SHP77 treated with DMSO at 0.1 percent for 48 hours (cell line): ENCODE data around the gene CLPTM1.
A peak's percentile ranks its signal among the peaks of the same experiment; 100 is the strongest.
"Not testable (repeated sequence)": the region's sequence is repeated elsewhere in the genome, so short reads cannot be mapped to it uniquely, and the experiment has no call there.

Experiments used
- DNase-seq: peaks from one replicate; lab custom pipeline; 2025; lab: John Stamatoyannopoulos, UW

Gene CLPTM1

DNA sequence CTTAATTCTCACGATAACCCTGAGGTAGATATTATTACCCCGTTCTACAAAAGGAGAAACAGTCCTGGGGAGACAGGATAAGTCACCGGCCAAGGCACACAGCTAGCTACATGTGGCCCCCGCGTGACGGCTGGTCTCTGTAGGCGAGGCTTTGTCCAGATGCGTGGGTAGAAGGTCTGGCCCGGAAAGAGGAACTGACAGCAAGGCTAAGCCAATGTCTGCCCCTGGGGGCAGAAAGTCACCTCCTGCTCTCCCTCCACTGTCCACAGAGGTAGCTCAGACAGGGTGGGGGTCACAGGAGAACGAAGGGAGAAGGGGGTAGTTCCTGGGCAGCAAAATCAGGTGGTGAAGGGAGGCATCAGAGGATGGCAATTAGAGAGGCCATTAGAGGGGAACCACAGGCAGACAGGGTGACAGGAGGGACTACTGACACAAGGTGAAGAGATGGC lies 11.4 kb upstream of the CLPTM1 start:
- no peak for DNase-seq

DNA sequence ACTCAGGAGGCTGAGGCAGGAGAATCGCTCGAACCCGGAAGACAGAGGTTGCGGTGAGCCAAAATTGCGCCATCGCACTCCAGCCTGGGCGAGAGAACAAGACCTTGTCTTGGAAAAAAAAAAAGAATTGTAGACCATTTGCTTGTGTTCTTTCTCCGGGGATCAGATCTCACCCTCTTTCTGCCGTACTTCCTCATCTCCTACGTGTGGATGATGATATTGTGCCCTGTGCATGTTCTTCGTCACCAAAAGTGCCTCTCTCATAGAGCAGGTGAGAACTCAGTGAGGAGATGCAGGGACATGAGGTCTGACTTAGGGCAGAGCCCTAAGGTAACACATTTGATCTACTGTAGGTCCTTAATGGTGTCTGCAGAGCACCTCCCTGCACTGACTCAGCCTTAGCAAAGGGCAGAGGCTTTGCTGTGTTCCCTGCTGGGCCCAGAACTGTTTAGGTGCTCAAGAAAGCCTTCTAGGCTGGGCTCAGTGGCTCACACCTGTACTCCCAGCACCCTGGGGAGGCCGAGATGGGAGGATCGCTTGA lies 8.1 kb upstream of the CLPTM1 start:
- no peak for DNase-seq

DNA sequence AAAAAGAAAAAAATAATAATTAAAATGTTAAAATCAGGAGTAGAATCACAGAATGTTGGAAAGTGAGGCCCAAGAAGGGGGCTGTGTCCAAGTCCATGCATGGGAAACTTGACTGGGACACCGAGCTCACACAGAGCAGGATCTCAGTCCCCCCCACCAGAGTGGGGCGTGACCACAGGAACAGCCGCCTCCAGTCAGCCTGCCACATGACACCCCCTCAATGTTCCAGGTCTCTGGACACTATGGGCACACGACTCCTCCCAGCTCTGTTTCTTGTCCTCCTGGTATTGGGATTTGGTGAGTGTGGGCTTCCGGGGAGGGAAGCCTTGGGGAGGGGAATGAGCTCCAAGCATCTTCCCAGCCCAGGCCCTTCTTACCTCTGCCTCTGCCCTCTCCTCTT lies 6.9 kb upstream of the CLPTM1 start:
- no peak for DNase-seq

DNA sequence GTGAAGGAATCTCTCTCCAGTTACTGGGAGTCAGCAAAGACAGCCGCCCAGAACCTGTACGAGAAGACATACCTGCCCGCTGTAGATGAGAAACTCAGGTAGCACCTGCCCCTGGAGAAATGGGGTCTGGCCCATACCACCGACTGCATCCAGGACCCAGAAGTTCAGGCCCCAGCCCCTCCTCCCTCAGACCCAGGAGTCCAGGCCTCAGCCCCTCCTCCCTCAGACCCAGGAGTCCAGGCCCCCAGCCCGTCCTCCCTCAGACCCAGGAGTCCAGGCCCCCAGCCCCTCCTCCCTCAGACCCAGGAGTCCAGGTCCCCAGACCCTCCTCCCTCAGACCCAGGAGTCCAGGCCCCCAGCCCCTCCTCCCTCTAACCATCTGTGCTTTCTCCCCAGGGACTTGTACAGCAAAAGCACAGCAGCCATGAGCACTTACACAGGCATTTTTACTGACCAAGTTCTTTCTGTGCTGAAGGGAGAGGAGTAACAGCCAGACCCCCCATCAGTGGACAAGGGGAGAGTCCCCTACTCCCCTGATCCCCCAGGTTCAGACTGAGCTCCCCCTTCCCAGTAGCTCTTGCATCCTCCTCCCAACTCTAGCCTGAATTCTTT lies 6.3 kb upstream of the CLPTM1 start:
- DNase-seq, result no peak

DNA sequence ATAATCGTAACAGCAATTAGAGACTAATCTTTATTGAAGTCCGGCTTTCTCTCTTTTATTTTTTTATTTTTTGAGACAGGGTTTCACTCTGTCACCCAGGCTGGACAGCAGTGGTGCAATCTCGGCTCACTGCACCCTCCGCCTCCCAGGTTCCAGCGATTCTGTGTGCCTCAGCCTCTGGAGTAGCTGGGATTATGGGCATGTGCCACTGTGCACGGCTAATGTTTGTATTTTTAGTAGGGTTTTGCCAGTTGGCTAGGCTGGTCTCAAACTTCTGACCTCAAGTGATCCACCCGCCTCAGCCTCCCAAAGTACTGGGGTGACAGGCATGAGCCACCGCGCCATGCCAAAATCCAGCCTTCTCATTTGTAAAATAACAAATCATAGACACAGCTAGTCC lies 5.6 kb upstream of the CLPTM1 start:
- no peak for DNase-seq

DNA sequence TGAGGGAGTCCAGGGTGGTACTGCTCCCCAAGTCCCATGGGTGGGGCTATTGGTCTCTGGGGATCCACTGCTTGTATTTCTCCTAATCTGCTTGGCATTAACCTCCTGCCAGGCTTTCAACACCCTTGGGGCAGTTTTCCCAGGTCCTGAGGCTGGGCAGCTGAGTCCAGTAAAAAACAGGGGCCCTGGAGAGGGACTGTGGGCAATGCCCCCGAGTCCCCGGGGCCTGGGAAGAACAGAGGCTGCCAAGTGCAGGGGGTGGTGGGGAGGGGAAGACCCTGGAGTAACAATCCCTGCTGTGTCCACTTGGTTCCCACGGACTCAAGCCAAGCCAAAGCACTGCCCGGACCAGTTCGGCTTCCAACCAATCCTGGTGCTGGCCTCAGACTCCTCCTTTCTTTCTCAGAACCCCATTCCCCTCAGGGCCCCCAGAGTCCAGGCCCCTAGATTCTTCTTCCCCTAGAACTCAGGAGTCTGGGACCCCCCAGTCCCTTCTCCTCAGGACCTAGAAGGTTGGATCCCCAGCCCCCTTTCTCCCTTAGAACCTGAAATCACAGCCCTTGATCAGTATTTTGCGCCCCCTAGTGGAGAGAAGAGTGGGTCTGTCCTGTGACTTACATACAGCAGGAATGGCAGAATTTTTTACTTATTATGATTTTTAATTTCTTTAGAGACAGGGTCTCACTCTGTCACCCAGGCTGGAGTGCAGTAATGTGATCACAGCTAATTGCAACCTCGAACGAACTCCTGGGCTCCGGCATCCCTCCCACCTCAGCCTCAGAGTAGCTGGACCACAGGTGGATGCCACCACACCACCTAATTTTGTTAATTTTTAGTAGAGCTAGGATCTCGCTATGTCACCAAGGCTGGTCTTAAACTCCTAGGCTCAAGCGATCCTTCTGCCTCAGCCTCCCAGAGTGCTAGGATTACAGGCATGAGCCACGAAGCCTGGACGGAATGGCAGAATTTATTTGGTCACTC lies 3.7 kb upstream of the CLPTM1 start:
- DNase-seq, result peak; percentile 26

DNA sequence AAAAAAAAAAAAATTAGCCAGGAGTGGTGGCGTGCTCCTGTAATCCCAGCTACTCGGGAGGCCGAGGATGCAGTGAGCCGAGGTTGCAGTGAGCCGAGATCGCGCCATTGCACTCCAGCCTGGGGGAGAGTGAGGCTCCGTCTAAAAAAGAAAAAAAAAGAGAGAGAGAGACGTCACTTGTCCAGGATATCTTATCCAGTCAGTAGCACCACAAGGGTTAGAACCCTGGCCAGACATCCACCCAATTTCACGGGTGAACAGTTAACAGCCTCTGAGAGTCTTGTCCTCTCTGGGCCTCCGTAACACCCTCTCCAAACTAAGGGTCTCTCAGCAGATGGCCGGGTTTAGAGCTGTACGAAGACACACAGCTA lies 917 bp upstream of the CLPTM1 start:
- DNase-seq, result no peak

DNA sequence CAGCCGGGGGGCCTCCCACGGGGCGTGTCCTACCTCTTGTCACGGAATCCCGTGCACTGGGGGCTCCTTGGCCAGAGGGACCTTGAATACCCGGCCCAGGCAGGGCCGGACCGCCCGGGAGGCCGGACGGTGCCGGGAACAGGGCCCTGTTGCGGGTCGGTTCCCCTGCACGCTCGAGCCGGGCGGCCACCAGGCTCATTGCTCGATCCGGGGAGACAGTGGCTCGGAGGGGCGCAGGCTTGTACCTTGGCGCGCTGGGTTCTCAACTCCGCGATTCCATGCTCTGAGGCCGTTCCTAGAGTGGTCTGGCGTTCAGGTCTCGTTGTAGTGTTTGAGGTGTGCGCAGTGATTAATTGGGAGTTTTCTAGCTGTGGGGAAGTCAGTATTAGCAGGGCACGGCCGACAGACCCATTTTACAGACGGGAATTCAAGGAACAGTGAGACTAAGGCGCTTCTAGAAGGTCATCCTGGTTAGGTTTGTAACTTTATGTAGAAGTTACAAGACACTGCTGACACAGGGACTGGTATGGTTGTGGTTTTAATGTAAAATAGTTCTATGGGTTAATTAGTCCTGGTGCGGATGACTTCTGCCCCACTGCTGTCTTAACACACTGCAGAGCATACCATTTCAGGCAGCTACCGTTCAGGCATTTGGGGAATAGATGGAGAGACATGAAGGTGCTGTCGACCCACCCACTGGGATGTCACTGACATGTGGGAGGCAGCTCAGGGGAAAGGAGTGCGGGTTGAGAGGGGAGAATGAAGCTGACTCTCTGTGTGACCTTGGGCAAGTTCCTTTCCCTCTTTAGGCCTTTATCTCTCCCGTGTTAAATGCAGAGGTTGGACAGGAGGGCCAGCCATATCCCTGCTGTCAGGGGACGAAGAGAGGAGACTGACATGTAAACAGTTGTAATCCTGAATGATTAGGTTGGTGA lies 592 bp downstream of the CLPTM1 start:
- DNase-seq, result no peak

DNA sequence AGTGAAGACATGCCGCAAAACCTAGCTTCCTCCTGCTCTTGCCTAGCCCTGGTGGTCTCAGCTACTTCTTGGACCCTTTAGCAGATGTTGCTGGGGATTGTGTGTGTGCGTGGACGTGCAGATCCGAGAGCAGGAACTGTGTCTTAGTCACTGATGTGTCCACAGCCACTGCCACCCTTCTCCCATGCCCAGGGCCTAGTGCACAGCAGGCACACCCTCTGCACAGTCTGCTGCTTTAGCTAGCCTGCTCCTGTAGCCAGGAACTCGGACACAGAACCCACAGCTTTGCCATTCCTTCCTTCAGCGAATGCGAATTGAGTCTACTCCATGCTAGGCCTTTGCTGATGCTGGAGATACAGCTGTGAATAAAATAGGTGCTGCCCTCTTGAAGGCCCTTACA lies 2.3 kb downstream of the CLPTM1 start:
- DNase-seq, result no peak

DNA sequence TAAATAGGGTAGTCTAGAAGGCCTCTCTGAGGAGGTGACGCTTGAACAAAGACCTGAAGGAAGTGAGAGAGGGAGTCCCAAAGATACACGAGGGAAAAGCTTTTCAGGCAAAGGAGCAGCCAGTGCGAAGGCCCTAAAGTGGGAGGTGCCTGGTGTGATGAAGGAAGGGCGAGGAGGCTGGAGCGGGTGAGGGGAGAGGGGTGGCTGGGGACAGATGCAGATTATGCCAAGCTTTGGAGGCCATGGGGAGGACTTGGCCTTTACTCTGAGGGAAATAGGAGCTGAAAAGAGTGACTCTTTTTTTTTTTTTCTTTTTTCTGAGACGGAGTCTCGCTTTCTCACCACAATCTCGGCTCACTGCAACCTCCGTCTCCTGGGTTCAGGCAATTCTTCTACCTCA lies 2.9 kb downstream of the CLPTM1 start:
- no peak for DNase-seq

DNA sequence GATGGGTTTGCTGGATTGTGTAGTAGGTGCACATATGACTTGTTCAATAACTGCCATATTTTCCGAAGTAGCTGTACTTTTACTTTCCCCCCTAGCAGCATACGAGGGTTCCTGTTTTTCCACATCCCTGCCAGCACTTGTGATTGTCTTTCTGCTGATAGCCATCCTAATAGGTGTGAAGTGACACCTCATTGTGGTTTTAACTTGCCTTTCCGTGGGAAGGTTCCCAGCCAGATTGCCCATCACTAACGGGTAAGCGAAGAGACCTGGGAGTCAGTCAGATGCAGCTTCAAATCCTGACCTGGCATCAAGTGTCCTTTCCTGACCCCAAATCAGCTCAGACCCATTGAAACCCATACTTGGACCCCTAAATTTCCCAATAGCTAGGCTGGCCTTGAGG lies 4.5 kb downstream of the CLPTM1 start:
- no peak for DNase-seq

DNA sequence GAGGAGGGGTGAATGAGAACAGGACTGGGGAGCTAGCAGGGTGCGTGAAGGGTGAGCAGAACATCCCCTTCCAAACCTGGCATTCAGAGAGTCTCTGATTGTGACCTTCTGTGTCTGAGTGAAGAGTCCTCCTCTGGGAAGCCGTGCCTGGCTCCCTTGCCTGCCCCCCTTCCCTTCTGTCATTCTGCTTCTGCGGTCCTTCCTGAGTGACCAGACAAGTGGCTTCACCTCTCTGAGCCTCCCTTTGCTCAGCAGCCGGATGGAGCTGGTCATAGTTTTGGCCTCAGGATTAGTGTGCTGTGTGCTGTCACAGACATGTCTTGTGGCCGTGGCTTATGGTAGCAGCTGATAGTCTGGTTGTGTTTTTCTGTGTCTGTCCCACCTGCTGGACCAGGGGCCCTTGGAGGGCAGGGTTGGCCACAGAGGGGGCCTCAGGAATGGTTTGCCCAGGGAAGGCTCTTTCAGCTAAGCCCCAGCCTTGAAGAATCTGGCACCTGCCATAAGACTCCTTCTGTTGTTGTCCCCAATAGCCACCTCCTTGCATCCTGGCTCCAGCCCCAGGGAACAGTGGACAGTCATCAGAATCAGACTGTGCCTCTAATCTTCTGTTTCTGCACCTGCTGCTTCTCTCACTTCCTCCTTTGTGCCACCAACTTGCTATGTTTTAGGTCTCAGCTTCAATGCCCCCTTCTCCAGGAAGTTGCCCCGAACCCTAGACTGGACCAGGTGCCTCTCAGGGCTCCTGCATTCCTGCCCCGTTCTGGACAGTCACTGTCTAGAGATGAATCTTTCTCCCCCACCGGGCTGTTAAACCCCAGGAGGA lies 5.9 kb downstream of the CLPTM1 start:
- no peak for DNase-seq

DNA sequence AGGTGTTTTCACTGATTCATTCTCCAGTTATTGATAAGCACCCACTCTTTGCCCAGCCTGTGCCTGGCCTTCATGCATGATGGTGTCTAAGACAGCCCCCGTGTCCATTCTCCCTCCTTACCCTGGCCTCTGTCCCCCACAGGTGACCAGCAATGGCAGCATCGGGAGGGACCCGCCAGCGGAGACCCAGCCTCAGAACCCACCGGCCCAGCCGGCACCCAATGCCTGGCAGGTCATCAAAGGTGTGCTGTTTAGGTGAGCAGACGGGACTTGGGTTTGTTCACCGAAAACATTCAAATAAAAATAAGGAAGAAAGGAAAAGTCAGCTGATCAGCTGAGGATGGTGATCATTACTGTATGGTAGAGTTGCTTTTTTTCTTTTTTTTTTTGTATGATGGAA lies 6.6 kb downstream of the CLPTM1 start:
- DNase-seq, result no peak

DNA sequence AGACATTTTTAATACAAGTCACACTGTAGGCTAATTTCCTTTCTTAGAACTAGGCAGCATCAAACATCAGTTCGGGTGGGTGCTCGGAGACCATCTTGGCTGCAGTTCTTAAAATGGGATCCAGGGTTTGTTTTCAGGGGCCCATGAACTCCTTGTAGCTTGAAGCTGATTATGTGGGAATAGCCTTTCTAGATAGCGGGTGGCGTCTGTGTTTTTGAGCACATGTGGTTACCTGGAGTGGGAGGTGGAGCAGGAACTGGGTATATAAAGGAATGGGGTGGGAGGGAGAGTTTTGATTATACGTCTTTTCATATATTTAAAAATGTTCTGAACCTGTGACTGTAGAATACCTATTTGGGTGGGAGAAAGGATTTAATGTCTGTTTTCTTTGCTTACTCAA lies 12.9 kb downstream of the CLPTM1 start:
- no peak for DNase-seq

DNA sequence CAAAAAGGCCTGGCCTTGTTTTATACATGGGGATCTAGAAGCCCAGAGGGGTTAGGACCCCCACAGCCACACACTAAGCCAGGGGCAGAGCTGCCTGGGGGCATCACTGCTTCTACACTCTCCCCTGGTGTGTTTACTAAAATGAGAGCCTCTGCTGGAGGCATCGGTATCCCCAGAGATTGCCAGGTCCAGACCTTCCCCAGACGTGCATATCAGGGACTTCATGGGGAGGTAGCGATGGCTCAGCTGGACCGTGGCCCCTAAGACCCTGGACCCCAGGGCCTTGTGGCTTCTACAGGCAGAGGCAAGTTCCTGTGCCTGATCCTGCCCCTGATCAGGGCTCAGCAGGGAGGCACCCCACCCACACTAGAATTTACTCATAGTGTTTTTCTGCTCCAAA lies 13.5 kb downstream of the CLPTM1 start:
- no peak for DNase-seq

DNA sequence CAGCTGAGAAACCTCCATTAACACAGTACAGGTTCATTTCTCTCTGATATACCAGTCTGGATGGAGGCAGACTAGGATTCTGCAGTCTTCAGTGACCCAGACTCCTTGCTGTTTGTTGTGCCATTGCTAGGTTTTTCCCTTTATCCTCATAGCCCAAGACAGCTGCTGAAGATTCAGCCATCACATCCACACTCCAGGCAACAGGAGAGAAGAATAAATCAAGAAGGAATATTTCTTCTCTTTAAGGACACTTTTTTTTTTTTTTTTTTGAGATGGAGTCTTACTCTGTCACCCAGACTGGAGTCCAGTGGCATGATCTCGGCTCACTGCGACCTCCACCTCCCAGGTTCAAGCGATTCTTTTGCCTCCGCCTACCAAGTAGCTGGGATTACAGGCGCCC lies 14.3 kb downstream of the CLPTM1 start:
- DNase-seq, result no peak

DNA sequence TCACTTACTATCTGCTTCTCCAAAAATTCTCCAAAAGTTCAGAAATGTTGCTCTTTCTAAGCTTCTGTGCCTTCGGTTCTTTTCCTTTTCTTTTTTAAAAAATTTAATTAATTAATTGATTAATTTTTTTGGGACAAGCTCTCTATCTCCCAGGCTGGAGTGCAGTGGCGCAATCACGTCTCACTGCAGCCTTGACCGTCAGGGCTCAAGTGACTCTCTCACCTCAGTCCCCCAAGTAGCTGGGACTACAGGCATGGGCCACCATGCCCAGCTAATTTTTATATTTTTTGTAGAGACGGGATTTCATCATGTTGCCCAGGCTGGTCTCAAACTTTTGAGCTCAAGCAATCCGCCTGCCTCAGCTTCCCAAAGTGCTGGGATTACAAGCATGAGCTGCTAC lies 16.3 kb downstream of the CLPTM1 start:
- DNase-seq, result not testable (repeated sequence)

DNA sequence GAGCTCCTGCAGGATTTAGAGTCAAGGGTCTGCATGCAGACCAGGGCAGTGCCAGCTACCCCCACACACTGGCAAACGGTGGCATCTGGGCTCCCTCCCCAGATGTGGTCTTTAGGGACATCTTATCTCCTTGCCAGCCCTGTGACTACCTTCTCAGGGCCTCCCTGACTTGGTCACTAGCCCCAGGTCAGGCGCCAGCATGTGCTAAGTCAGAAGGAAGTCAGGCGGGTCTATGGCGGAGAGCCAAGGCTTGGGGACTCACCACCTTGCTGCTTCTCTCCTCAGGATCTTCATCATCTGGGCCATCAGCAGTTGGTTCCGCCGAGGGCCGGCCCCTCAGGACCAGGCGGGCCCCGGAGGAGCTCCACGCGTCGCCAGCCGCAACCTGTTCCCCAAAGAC lies 17.6 kb downstream of the CLPTM1 start:
- no peak for DNase-seq

DNA sequence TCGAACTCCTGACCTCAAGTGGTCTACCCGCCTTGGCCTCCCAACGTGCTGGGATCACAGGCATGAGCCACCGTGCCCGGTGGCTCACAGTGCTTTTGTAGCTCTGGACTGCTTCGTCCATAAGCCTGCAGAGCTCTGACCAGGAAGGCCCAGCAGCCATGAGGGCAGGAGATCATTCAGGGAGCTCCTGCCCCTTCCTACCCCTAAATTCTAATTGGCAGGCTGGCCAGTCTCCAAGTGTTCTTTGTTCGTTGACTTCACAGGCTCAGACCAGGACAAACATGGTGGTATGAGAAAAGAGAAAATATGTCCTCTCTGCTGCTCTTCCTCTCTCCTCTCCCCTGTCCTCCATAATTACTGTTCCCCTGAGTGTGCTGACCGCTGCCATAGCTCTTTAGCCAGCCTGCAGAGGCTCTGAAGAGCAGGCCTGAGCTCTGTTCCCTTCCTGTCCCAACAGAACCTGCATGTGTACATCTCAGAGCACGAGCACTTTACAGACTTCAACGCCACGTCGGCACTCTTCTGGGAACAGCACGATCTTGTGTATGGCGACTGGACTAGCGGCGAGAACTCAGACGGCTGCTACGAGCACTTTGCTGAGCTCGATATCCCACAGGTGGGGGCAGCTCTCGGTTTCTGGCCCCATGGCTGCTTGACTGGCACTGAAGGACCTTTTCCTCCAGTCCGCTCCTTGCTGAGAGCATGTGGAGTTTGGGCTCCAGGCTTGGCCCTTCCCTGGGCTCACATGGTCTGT lies 19.0 kb downstream of the CLPTM1 start:
- no peak for DNase-seq

DNA sequence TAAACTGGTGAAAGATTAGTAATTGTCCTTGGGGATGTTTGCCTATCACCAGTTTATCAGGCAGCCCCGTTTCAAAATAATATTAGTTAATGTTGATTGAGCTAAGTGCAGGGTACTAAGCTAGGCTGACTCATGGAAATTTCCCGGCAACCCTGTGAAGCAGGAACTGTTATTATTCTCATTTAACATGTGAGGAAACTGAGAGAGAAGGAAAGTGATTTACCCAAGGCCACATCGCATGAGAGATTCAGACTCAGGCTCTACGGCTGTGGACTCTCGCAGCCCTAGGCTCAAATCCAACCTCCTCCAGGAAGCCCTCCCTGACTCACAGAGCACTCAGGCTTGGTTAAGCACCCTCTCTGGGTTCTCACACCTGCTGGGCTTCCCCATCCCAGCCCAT lies 19.7 kb downstream of the CLPTM1 start:
- DNase-seq, result no peak

DNA sequence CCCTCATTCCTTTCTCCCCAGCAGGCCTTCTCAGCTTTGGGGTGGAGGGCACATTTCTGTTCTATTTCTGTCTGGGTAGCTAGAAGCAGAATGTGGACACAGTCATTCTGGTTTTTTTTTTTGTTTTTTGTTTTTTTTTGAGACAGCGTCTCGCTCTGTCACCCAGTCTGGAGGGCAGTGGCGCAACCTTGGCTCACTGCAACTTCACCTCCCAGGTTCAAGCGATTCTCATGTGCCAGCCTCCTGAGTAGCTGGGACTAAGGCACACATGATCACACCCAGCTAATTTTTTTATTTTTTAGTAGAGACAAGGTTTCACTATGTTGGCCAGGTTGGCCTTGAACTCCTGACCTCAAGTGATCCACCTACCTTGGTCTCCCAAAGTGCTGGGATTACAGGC lies 20.3 kb downstream of the CLPTM1 start:
- DNase-seq, result no peak
